ENCODE data around the gene CAMTA1. TPM values are rescaled to one million over a fixed set of nuclear protein-coding genes. Genes with fewer than 3 reads are reported as not detected.

CAMTA1 gene
- total RNA-seq, 1 donor from 2014 or later, result 62.9 TPM

DNA sequence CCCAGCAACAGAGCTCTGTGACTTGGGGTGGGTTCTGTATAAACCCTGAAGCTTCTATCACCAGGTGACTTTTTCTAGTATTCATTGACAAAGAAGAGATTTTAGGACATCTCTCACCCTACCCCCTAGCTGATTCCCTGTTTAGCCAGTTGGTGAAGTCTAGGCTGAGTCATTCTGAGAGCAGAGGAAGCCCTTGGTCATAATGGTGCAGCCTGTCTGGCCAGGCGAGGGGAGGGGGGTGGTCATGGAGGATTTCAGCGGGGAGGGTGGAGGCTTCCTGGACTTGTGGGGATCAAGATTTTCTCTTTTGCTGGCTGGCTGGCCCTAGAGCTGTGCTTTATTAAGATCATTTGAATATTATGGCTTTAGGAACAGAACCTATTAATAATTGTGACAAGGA lies 262.6 kb downstream of the CAMTA1 start:
- intact Hi-C loops (cut with DNase I), result no loop called here
- no peak overlapping the region for H3K4me3 ChIP-seq
- no peak for DNase-seq (ENCODE audit: extremely low spot score in 2 of 2)
- H3K27me3 ChIP-seq, result peaks cover 3% of the 10 kb centered on the region
- TF ChIP-seq POLR2AphosphoS5 (IDR thresholded peaks at IDR 0.05; ENCODE audit: insufficient read depth in 1 of 2, low read depth in 1 of 2), result no peak
- TF ChIP-seq, protein P1, sequence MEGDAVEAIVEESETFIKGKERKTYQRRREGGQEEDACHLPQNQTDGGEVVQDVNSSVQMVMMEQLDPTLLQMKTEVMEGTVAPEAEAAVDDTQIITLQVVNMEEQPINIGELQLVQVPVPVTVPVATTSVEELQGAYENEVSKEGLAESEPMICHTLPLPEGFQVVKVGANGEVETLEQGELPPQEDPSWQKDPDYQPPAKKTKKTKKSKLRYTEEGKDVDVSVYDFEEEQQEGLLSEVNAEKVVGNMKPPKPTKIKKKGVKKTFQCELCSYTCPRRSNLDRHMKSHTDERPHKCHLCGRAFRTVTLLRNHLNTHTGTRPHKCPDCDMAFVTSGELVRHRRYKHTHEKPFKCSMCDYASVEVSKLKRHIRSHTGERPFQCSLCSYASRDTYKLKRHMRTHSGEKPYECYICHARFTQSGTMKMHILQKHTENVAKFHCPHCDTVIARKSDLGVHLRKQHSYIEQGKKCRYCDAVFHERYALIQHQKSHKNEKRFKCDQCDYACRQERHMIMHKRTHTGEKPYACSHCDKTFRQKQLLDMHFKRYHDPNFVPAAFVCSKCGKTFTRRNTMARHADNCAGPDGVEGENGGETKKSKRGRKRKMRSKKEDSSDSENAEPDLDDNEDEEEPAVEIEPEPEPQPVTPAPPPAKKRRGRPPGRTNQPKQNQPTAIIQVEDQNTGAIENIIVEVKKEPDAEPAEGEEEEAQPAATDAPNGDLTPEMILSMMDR (IDR thresholded peaks at IDR 0.05), result no peak
- TF ChIP-seq POLR2A (IDR thresholded peaks at IDR 0.05), result no peak
- H3K9me3 ChIP-seq, result no peaks in the 10 kb centered on the region
- no peaks in the 10 kb centered on the region for H3K4me1 ChIP-seq
- H3K27ac ChIP-seq, result no peak overlapping the region
- no peaks in the 10 kb centered on the region for H3K36me3 ChIP-seq

DNA sequence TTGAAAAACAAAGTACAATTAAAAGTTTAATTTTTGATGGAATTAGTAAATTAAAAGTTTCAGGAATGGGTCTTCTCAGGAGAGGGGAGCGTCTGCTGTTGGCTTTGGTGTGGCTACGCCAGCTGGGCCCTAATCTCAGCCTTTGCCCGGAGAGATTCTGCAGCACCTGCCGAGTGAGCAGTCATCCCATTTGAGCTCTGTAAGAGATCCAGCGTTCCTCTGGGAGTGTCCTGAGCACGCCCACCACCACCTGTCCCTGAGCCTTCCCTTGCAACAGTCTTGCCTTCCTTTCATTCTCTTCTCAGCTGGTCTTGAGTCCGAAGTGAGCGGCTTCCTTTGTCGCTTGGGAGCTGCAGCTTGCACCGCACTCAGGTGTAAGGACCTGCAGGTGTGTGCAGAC lies 263.1 kb downstream of the CAMTA1 start:
- no peak for DNase-seq (ENCODE audit: extremely low spot score in 2 of 2)
- no peaks in the 10 kb centered on the region for H3K36me3 ChIP-seq
- no peaks in the 10 kb centered on the region for H3K4me1 ChIP-seq
- no peaks in the 10 kb centered on the region for H3K9me3 ChIP-seq
- peaks cover 3% of the 10 kb centered on the region for H3K27me3 ChIP-seq
- intact Hi-C loops (cut with DNase I), result no loop called here
- TF ChIP-seq POLR2A (IDR thresholded peaks at IDR 0.05) (no peak), POLR2AphosphoS5 (IDR thresholded peaks at IDR 0.05; ENCODE audit: insufficient read depth in 1 of 2, low read depth in 1 of 2) (no peak)
- TF ChIP-seq, protein P1 (IDR thresholded peaks at IDR 0.05), result no peak
- no peak overlapping the region for H3K27ac ChIP-seq
- no peak overlapping the region for H3K4me3 ChIP-seq

DNA sequence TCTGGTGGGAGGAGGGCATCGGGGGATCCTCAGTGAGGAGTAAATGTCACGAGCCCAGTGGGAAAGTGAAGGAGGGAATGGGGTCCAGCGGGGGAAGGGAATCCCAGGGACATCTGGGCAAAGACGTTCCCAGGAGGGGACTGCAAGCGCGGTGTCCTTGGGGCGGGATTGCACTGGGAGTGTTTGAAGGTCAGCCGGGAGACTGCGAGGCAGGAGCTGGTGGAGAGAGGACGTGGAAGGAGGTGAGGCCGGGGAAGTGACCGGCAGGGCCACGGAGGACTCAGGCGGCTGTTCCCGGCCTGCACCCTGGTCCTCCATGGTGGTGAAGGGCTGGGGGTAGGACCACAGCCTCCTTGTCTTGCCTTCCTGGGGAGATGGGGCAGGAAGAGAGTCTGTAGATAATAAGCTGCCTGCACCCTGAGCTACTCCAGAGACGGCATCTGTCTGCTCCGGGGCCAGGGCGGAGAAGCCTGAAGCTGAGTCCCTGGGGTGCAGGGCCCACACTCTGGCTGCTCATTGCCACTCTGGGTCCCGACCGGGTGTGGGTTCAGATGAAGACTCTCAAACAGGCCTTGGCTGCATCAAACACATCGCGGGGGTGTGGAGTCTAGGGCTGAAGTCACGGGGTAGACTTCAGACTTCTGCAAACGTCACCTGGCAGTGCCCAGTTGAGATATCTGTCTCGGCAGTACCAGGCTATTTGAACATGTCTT lies 264.8 kb downstream of the CAMTA1 start:
- Histone ChIP-seq H3K4me1 (no peaks in the 10 kb centered on the region), H3K27ac (no peak overlapping the region), H3K4me3 (no peak overlapping the region), H3K9me3 (no peaks in the 10 kb centered on the region), H3K36me3 (no peaks in the 10 kb centered on the region), H3K27me3 (no peaks in the 10 kb centered on the region)
- intact Hi-C loops (cut with DNase I), result no loop called here
- DNase-seq (ENCODE audit: extremely low spot score in 2 of 2), result no peak
- TF ChIP-seq POLR2AphosphoS5 (IDR thresholded peaks at IDR 0.05; ENCODE audit: insufficient read depth in 1 of 2, low read depth in 1 of 2), result no peak

DNA sequence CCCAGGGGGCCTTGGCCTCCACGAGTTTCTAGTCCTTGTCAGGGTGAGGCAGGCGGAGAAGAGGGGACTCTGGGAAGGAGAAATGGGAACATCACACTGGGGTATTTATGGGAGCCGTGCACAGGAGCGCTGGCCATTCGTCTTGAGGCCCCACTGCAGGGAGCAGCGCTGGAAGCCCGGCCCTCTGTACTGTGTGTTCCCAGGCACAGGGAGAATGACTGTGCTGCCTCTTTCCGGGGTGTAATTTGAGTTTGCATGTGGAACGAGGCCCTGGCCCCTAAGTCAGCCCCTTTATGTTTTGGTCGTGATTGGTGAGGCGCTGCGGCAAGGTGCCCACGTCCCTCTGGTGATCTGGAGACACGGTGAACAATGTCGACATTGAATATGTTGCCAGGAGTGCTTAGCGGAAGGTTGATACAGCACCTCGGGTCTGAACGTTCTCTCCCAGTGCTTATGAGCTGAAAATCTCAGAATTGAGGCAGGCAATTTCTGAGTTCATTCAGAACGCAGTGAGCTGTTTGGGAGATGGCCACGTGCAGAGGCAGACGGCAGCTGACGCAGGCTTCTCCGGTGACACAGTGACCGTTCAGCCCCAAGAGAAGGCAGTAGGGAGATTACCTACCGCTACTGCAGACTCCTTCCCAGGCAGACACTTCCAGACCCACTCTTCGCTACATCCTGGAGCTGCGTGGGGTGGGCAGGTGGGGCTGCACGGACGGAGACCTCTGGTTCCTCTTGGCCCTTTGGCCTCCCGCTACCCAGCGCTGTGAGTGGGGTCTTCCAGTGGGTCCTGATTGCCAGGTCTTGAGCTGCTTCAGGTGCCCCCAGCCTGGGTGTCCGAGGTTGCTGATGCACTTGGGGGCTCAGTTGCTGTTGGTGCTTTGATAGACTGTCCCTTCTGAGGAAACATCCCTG lies 265.8 kb downstream of the CAMTA1 start:
- H3K9me3 ChIP-seq, result no peaks in the 10 kb centered on the region

DNA sequence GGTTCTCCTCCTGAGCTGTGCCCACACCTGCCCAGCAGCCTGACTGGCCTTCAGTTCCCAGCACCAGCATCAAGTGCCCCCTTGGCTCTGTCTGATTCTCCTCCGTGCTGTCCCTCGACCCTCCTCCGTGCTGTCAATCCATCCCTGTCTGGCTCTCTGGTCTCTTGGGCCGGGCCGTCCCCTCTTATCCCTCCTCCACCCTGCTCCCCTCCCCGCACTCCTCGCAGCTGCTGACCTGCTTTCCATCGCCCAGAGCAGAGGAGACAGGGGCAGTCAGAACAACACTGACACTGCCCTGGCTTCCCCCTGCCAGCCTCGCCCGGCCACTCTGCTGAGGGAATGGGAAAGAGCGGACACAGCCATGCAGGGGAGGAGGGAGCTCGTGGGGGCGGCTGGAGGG lies 267.4 kb downstream of the CAMTA1 start:
- H3K4me1 ChIP-seq, result no peaks in the 10 kb centered on the region
- no peaks in the 10 kb centered on the region for H3K9me3 ChIP-seq
- H3K4me3 ChIP-seq, result no peak overlapping the region
- no peak for TF ChIP-seq POLR2A (IDR thresholded peaks at IDR 0.05)
- TF ChIP-seq POLR2AphosphoS5 (IDR thresholded peaks at IDR 0.05; ENCODE audit: insufficient read depth in 1 of 2, low read depth in 1 of 2), result no peak
- TF ChIP-seq, protein P1 (IDR thresholded peaks at IDR 0.05), result no peak
- no peaks in the 10 kb centered on the region for H3K27me3 ChIP-seq
- intact Hi-C loops (cut with DNase I), result no loop called here
- no peaks in the 10 kb centered on the region for H3K36me3 ChIP-seq
- no peak overlapping the region for H3K27ac ChIP-seq
- DNase-seq (ENCODE audit: extremely low spot score in 2 of 2), result no peak

More for the DNA sequence above, 265.8 kb downstream of the CAMTA1 start:
- H3K4me1 ChIP-seq, result no peaks in the 10 kb centered on the region
- H3K4me3 ChIP-seq, result no peak overlapping the region
- intact Hi-C loops (cut with DNase I), result no loop called here
- no peak overlapping the region for H3K27ac ChIP-seq
- H3K27me3 ChIP-seq, result no peaks in the 10 kb centered on the region
- TF ChIP-seq, protein P1 (IDR thresholded peaks at IDR 0.05), result no peak
- TF ChIP-seq POLR2A (IDR thresholded peaks at IDR 0.05) (no peak), POLR2AphosphoS5 (IDR thresholded peaks at IDR 0.05; ENCODE audit: insufficient read depth in 1 of 2, low read depth in 1 of 2) (no peak)
- no peak for DNase-seq (ENCODE audit: extremely low spot score in 2 of 2)
- H3K36me3 ChIP-seq, result no peaks in the 10 kb centered on the region
